ENCODE results near the gene CTAGE6. TPM values are rescaled to one million over a fixed set of nuclear protein-coding genes. Genes with fewer than 3 reads are reported as not detected.
"Not testable (repeated sequence)": the region's sequence is repeated elsewhere in the genome, so short reads cannot be mapped to it uniquely, and the experiment has no call there.

CTAGE6 gene
- total RNA-seq, 1 experiment from 2014 or later = not detected

- DNase-seq (ENCODE audit: low read depth) = not testable (repeated sequence)
These were observed 41.8 kb downstream of the CTAGE6 start for GRCh38 chr7:143715543-143716193.

- DNase-seq (ENCODE audit: low read depth) = not testable (repeated sequence)
These were observed 42.7 kb downstream of the CTAGE6 start for GRCh38 chr7:143714581-143715454.

- not testable (repeated sequence) for DNase-seq (ENCODE audit: low read depth)
These were observed 45.1 kb downstream of the CTAGE6 start for GRCh38 chr7:143712381-143712780.

GRCh38 chr7:143711727-143712324 lies 45.7 kb downstream of the CTAGE6 start:
- DNase-seq (ENCODE audit: low read depth) = not testable (repeated sequence)

GRCh38 chr7:143709895-143710294 lies 47.6 kb downstream of the CTAGE6 start:
- not testable (repeated sequence) for DNase-seq (ENCODE audit: low read depth)

Small RNAs within 50 kb of the gene (small RNA-seq; reads per million reads assigned to genes)
- gene RNU6-267P = not detected

Other genes with a start within 250 kb of the CTAGE6 start
- gene CTAGE15, start 185.9 kb downstream of the CTAGE6 start, total RNA-seq (2014; rRNA removed; shearing (Covaris generic)) = not detected in 2 replicates
- 3.1 and 3.3 TPM in 2 replicates for gene TCAF2, start 136.7 kb downstream of the CTAGE6 start, total RNA-seq (2014; rRNA removed; shearing (Covaris generic))
- 15.6 and 16.7 TPM in 2 replicates for gene TCAF1, start 144.5 kb upstream of the CTAGE6 start, total RNA-seq (2014; rRNA removed; shearing (Covaris generic))
- not detected in 2 replicates for gene OR2F2, start 177.5 kb upstream of the CTAGE6 start, total RNA-seq (2014; rRNA removed; shearing (Covaris generic))
- not detected in 2 replicates for gene OR2F1, start 197.1 kb upstream of the CTAGE6 start, total RNA-seq (2014; rRNA removed; shearing (Covaris generic))
- not detected in 2 replicates for gene OR6B1, start 242.6 kb upstream of the CTAGE6 start, total RNA-seq (2014; rRNA removed; shearing (Covaris generic))

Measured in HT1080 (cell line).